ENCODE data around the gene TYW5. TPM values are rescaled to one million over a fixed set of nuclear protein-coding genes. Genes with fewer than 3 reads are reported as not detected.

Gene TYW5
- total RNA-seq, 4 donors from 2014 or later, result 9.0 to 18.9 (median 11.1) TPM

GRCh38 chr2:199989822-199990221 lies 34.5 kb upstream of the TYW5 start:
- WGBS, 2 donors, result 77 to 81% methylated on average over 5 of the region's 5 CpGs
- Histone ChIP-seq H3K27me3 (no peaks in the 10 kb centered on the region), H3K9me3 (no peaks in the 10 kb centered on the region), H3K36me3 (no peaks in the 10 kb centered on the region), H3K27ac (no peak overlapping the region), H3K4me1 (peaks cover 0 to 5% of the 10 kb centered on the region in 2 donors), H3K4me3 (replicated peaks in 1 of 3) (no peak overlapping the region)
- DNase-seq, result no peak
- TF ChIP-seq CTCF (IDR thresholded peaks at IDR 0.05) (no peak), POLR2A (IDR thresholded peaks at IDR 0.05) (no peak)
- intact Hi-C loops (cut with DNase I), result loop anchor here (10.0 kb wide), 1 partner anchor 325 kb away; no protein-coding TSS in a partner anchor

- Histone ChIP-seq H3K27ac (no peak overlapping the region), H3K4me1 (peaks cover 0 to 5% of the 10 kb centered on the region in 2 donors), H3K9me3 (no peaks in the 10 kb centered on the region), H3K36me3 (no peaks in the 10 kb centered on the region), H3K4me3 (replicated peaks in 1 of 3) (no peak overlapping the region), H3K27me3 (no peaks in the 10 kb centered on the region)
- intact Hi-C loops (cut with DNase I), result loop anchor here (10.0 kb wide), 1 partner anchor 327 kb away; no protein-coding TSS in a partner anchor
- no peak for DNase-seq
- WGBS, 2 donors, result 46 to 51% methylated on average over 7 of the region's 7 CpGs
- TF ChIP-seq POLR2A (IDR thresholded peaks at IDR 0.05) (no peak), CTCF (IDR thresholded peaks at IDR 0.05) (no peak)
Observed at GRCh38 chr2:199988151-199988550, 32.9 kb upstream of the TYW5 start.

- Histone ChIP-seq H3K9me3 (no peaks in the 10 kb centered on the region), H3K36me3 (no peaks in the 10 kb centered on the region), H3K27ac (no peak overlapping the region), H3K4me1 (peaks cover 0 to 5% of the 10 kb centered on the region in 2 donors), H3K4me3 (replicated peaks in 1 of 3) (no peak overlapping the region), H3K27me3 (no peaks in the 10 kb centered on the region)
- DNase-seq, result no peak
- intact Hi-C loops (cut with DNase I), result loop anchor here (10.0 kb wide), 1 partner anchor 327 kb away; no protein-coding TSS in a partner anchor
- TF ChIP-seq CTCF (IDR thresholded peaks at IDR 0.05) (no peak), POLR2A (IDR thresholded peaks at IDR 0.05) (no peak)
- 87 to 91% methylated on average over 2 of the region's 2 CpGs for WGBS, 2 donors
Observed at GRCh38 chr2:199987586-199987985, 32.3 kb upstream of the TYW5 start.

GRCh38 chr2:199985625-199986207 lies 30.4 kb upstream of the TYW5 start:
- intact Hi-C loops (cut with DNase I), result loop anchor here (10.0 kb wide), 1 partner anchor 329 kb away; no protein-coding TSS in a partner anchor

More at GRCh38 chr2:199985625-199986207, 30.4 kb upstream of the TYW5 start:
- no peak overlapping the region for H3K27ac ChIP-seq
- peak; percentile 55 to 72 for DNase-seq
- peaks cover 0 to 5% of the 10 kb centered on the region in 2 donors for H3K4me1 ChIP-seq
- H3K36me3 ChIP-seq, result no peaks in the 10 kb centered on the region
- H3K9me3 ChIP-seq, result no peaks in the 10 kb centered on the region
- WGBS, 2 donors, result 64 to 71% methylated on average over 6 of the region's 6 CpGs
- TF ChIP-seq CTCF (IDR thresholded peaks at IDR 0.05) (peak in 5 of 6 experiments; percentile 31 to 67 (median 61)), POLR2A (IDR thresholded peaks at IDR 0.05) (no peak)
- H3K27me3 ChIP-seq, result no peaks in the 10 kb centered on the region
- no peak overlapping the region for H3K4me3 ChIP-seq (replicated peaks in 1 of 3)
